ENCODE results near the gene STK38. TPM values are rescaled to one million over a fixed set of nuclear protein-coding genes. Genes with fewer than 3 reads are reported as not detected.
A peak's percentile ranks its signal among the peaks of the same experiment; 100 is the strongest.

Gene STK38
- total RNA-seq, 2 donors from 2014 or later, result 55.9 to 83.4 TPM

DNA sequence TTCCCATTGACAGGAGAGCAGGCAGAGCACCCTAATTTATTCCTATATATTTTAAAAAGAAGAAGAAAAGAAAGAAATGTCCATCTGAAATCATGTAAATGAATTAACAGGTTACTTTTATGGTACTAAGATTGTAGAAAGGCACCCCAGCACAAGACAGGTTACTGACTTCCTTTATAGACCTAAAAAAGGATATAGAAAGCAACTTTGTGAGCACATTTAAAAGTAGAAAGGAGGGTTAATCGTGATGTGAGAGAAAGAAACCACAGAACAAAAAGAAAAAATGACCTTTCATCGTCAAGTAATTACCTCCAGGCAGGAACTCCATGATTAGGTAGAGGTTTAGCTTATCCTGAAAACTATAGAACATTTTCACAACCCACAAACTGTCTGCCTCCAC, 29.9 kb downstream of the STK38 start:
- H3K4me1 ChIP-seq, result no peaks in the 10 kb centered on the region
- no peak overlapping the region for H3K9ac ChIP-seq (ENCODE audit: low read depth in 2 of 2, low read length in 2 of 2)
- no peaks in the 10 kb centered on the region for H3K9me3 ChIP-seq
- peaks cover 5% of the 10 kb centered on the region for H3K36me3 ChIP-seq
- H3K4me3 ChIP-seq, result no peak overlapping the region
- no peak for DNase-seq
- no peak overlapping the region for H3K27ac ChIP-seq
- H3K27me3 ChIP-seq, result no peaks in the 10 kb centered on the region
- TF ChIP-seq, protein P1, sequence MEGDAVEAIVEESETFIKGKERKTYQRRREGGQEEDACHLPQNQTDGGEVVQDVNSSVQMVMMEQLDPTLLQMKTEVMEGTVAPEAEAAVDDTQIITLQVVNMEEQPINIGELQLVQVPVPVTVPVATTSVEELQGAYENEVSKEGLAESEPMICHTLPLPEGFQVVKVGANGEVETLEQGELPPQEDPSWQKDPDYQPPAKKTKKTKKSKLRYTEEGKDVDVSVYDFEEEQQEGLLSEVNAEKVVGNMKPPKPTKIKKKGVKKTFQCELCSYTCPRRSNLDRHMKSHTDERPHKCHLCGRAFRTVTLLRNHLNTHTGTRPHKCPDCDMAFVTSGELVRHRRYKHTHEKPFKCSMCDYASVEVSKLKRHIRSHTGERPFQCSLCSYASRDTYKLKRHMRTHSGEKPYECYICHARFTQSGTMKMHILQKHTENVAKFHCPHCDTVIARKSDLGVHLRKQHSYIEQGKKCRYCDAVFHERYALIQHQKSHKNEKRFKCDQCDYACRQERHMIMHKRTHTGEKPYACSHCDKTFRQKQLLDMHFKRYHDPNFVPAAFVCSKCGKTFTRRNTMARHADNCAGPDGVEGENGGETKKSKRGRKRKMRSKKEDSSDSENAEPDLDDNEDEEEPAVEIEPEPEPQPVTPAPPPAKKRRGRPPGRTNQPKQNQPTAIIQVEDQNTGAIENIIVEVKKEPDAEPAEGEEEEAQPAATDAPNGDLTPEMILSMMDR (IDR thresholded peaks at IDR 0.05), result no peak
- intact Hi-C loops (cut with DNase I), result no loop called here

DNA sequence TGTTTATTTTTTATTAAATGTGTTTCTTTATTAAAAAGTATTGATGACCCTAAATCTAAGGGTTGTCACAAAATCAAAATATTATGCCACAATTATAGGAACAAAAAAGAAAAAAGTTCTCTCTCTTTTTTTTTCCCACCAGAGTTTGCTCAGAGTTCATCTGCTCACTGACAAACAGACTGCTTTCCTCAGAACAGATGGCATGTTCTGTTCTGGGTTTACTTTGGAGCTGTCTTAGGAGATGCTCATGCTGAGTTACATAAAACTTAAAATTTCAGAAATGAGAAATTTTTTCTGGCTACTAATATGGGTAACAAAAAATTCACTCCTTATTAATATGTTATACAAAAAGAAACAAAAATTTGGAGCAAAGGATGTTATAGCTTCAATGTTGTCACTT, 30.3 kb downstream of the STK38 start:
- intact Hi-C loops (cut with DNase I), result no loop called here

DNA sequence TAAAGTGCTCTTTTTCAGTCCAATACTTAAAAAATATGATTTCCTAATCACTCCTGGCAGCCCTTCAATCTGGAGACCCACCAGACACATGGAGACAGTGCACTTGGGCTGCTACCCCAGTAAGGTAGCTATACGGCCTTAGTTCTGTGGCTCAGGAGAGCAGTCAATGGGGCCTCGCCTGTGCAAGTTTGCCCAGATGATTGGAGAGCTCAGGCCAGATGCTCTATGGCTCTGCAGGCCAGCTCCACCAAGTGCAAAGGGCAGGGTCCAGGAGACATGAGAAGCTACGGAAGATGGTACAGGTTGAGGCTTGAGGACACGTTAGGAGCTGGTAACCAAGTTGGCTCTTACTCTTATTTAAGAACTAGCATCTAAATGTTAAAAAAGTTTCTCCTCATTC, 30.7 kb downstream of the STK38 start:
- Histone ChIP-seq H3K27me3 (no peaks in the 10 kb centered on the region), H3K4me3 (no peak overlapping the region), H3K27ac (peak overlapping the region; percentile 4), H3K4me1 (no peaks in the 10 kb centered on the region), H3K9me3 (no peaks in the 10 kb centered on the region), H3K9ac (ENCODE audit: low read depth in 2 of 2, low read length in 2 of 2) (no peak overlapping the region), H3K36me3 (peaks cover 1% of the 10 kb centered on the region)
- DNase-seq, result peak; percentile 39
- intact Hi-C loops (cut with DNase I), result no loop called here
- TF ChIP-seq, protein P1 (IDR thresholded peaks at IDR 0.05), result no peak

More for the DNA sequence above, 30.3 kb downstream of the STK38 start:
- H3K27me3 ChIP-seq, result no peaks in the 10 kb centered on the region
- no peak overlapping the region for H3K27ac ChIP-seq
- peaks cover 5% of the 10 kb centered on the region for H3K36me3 ChIP-seq
- H3K9ac ChIP-seq (ENCODE audit: low read depth in 2 of 2, low read length in 2 of 2), result no peak overlapping the region
- TF ChIP-seq, protein P1 (IDR thresholded peaks at IDR 0.05), result no peak
- no peak overlapping the region for H3K4me3 ChIP-seq
- H3K9me3 ChIP-seq, result no peaks in the 10 kb centered on the region
- DNase-seq, result no peak
- H3K4me1 ChIP-seq, result no peaks in the 10 kb centered on the region

DNA sequence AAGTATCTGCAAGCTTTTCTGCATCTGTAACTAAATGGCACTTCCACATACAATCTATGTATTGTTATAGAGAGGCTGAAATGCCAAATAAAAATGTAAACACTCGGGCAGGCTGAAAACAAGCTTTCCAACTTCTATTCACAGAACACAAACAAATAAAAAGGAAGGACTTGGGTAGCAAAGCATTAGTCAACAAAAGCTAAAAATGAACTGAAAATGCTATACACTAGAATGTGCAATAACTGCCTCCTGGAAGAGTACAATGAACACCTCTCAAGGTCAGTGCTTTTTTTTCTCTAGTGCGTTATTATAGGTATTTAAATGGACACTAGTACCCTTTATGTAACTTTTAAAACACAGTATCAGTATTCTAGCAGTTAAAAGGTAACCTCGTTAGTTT, 31.4 kb downstream of the STK38 start:
- DNase-seq, result no peak
- intact Hi-C loops (cut with DNase I), result no loop called here
- Histone ChIP-seq H3K27ac (peak overlapping the region; percentile 4), H3K4me3 (no peak overlapping the region), H3K4me1 (peaks cover 4% of the 10 kb centered on the region), H3K9ac (ENCODE audit: low read depth in 2 of 2, low read length in 2 of 2) (no peak overlapping the region), H3K36me3 (no peaks in the 10 kb centered on the region), H3K9me3 (no peaks in the 10 kb centered on the region), H3K27me3 (no peaks in the 10 kb centered on the region)
- TF ChIP-seq, protein P1 (IDR thresholded peaks at IDR 0.05), result no peak

DNA sequence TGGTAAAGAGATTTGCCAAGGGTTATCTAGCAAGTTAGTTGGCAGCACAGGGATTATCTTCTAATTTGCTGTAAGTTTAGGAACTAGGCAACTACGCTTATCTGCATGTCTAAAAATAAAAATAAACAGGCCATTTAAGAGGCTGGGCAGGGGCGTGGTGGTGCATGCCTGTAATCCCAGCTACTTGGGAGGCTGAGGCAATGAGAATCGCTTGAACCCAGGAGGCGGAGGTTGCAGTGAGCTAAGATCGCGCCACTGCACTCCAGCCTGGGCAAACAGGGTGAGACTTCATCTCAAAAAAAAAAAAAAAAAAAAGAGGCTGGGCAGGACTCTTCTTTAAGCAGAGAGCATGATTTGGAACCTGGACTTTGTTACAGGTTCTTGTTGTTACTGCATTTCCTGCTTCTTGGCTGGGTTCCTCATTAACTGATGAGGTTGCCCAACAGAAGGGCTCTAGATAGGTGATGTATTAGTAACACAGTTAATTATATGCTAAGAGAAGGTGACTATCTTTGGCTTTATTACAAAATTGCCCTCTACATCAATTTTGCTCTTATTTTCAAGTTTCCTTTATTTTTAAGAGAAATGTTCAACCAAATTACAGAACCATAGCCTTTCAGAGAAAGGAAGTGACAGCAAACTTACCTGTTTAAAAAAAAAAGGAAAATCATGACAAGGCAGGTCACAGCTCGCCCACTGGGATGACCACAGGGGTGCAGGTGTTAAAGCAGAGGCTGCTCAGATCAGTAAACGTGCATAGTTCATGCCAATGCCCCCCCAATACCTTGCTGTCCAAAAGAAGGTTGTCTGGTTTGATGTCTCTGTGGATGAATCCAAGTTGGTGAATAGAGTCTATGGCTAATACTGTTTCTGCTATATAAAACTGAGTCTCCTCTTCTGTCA, 32.5 kb downstream of the STK38 start:
- H3K4me1 ChIP-seq, result peaks cover 4% of the 10 kb centered on the region

More for the DNA sequence above, 32.5 kb downstream of the STK38 start:
- Histone ChIP-seq H3K36me3 (no peaks in the 10 kb centered on the region), H3K27ac (peak overlapping the region; percentile 69), H3K27me3 (no peaks in the 10 kb centered on the region), H3K4me3 (no peak overlapping the region), H3K9ac (ENCODE audit: low read depth in 2 of 2, low read length in 2 of 2) (peak overlapping the region in 1 of 2 donors; percentile 48), H3K9me3 (no peaks in the 10 kb centered on the region)
- intact Hi-C loops (cut with DNase I), result no loop called here
- DNase-seq, result peak; percentile 71
- TF ChIP-seq, protein P1 (IDR thresholded peaks at IDR 0.05), result no peak

All from colonic mucosa (tissue), 4 donors.